HG02798 (cell line): Measurements from ENCODE around the gene ANK2.
"Not testable (repeated sequence)": the region's sequence is repeated elsewhere in the genome, so short reads cannot be mapped to it uniquely, and the experiment has no call there.

Experiments
- ATAC-seq: cut with Tn5 transposase; IDR thresholded peaks from one replicate; pipeline ENCODE4 v1.9.1; 2021; ENCODE audit warnings: mild to moderate bottlenecking; ENCODE audit not compliant: unreplicated experiment, poor library complexity

Gene ANK2

GRCh38 chr4:113050837-113051236 lies 1.4 kb downstream of the ANK2 start:
- ATAC-seq, result no peak

- ATAC-seq, result no peak
Observed at GRCh38 chr4:113051361-113051760, 1.9 kb downstream of the ANK2 start.

GRCh38 chr4:113052379-113052951 lies 3.0 kb downstream of the ANK2 start:
- peak; percentile 87 for ATAC-seq

GRCh38 chr4:113053883-113054282 lies 4.4 kb downstream of the ANK2 start:
- no peak for ATAC-seq

GRCh38 chr4:113056318-113056717 lies 6.9 kb downstream of the ANK2 start:
- no peak for ATAC-seq

GRCh38 chr4:113057891-113058290 lies 8.4 kb downstream of the ANK2 start:
- no peak for ATAC-seq

- ATAC-seq, result no peak
Observed at GRCh38 chr4:113059449-113060182, 10.2 kb downstream of the ANK2 start.

GRCh38 chr4:113060853-113061252 lies 11.4 kb downstream of the ANK2 start:
- ATAC-seq, result no peak

GRCh38 chr4:113064244-113064643 lies 14.8 kb downstream of the ANK2 start:
- no peak for ATAC-seq

- no peak for ATAC-seq
Observed at GRCh38 chr4:113065629-113066028, 16.2 kb downstream of the ANK2 start.

- ATAC-seq, result not testable (repeated sequence)
Observed at GRCh38 chr4:113068771-113069170, 19.3 kb downstream of the ANK2 start.

- no peak for ATAC-seq
Observed at GRCh38 chr4:113069212-113069892, 19.9 kb downstream of the ANK2 start.

- no peak for ATAC-seq
Observed at GRCh38 chr4:113070755-113071154, 21.3 kb downstream of the ANK2 start.

- no peak for ATAC-seq
Observed at GRCh38 chr4:113071274-113071673, 21.8 kb downstream of the ANK2 start.

GRCh38 chr4:113071805-113072204 lies 22.4 kb downstream of the ANK2 start:
- no peak for ATAC-seq

- ATAC-seq, result no peak
Observed at GRCh38 chr4:113073451-113074005, 24.1 kb downstream of the ANK2 start.

- no peak for ATAC-seq
Observed at GRCh38 chr4:113077575-113077974, 28.1 kb downstream of the ANK2 start.

- no peak for ATAC-seq
Observed at GRCh38 chr4:113078066-113078465, 28.6 kb downstream of the ANK2 start.

GRCh38 chr4:113080050-113080449 lies 30.6 kb downstream of the ANK2 start:
- ATAC-seq, result peak; percentile 51

- no peak for ATAC-seq
Observed at GRCh38 chr4:113080624-113081023, 31.2 kb downstream of the ANK2 start.

- no peak for ATAC-seq
Observed at GRCh38 chr4:113083346-113083745, 33.9 kb downstream of the ANK2 start.
